Spinal cord (tissue), 10 donors: ENCODE data around the gene ADAMTS19. TPM values are rescaled to one million over a fixed set of nuclear protein-coding genes. Genes with fewer than 3 reads are reported as not detected.

ENCODE experiments used
- DNase-seq, 6 donors: peaks; one replicate each; pipeline versions ENCODE4 v3.0.0 to v3.0.0-alpha.2; 2013 to 2015; ENCODE audit warnings: low spot score in 6 of 6, low read depth in 4 of 6
- H3K27ac ChIP-seq: one replicate; pipeline ENCODE4 v1.5.1; 2013; ENCODE audit warnings: low read depth, low read length, control low read depth
- H3K27me3 ChIP-seq: one replicate; pipeline ENCODE4 v1.6.1; 2013; ENCODE audit warnings: low read length; ENCODE audit not compliant: control insufficient read depth, insufficient read depth
- H3K36me3 ChIP-seq: one replicate; pipeline ENCODE4 v1.6.1; 2013; ENCODE audit warnings: low read length; ENCODE audit not compliant: control insufficient read depth, insufficient read depth
- H3K4me1 ChIP-seq: one replicate; pipeline ENCODE4 v1.6.1; 2013; ENCODE audit warnings: low read length; ENCODE audit not compliant: control insufficient read depth, insufficient read depth
- H3K4me3 ChIP-seq: one replicate; pipeline ENCODE4 v1.5.1; 2013; ENCODE audit warnings: low read depth, low read length, control low read depth
- H3K9me3 ChIP-seq: one replicate; pipeline ENCODE4 v1.6.1; 2013; ENCODE audit warnings: low read length; ENCODE audit not compliant: control insufficient read depth, insufficient read depth
- WGBS: methylation state at CpG from one replicate; pipeline ENCODE4 v1.1.5; 2013; ENCODE audit warnings: missing lambda C conversion rate; ENCODE audit not compliant: insufficient coverage; 5-methylcytosine and 5-hydroxymethylcytosine counted together
- polyA plus RNA-seq, 2 donors: library from polyadenylated mRNA; unstranded; fragments of 120-200 nt; gene quantifications; one replicate each; pipeline ENCODE4 v1.2.1, GENCODE V29; 2013; ENCODE audit not compliant: insufficient read length in 2 of 2
- total RNA-seq, 2 donors: library from RNA; depleted of rRNA in 1 of 2; stranded (reverse); fragments of 120-200 nt in 1 of 2; fragments of >200 nt in 1 of 2; gene quantifications; one replicate each; pipeline versions ENCODE4 v1.2.3 to v1.2.4, GENCODE V29; 2013 to 2014
- donor health status: healthy.

The ADAMTS19 gene
- total and polyA plus RNA-seq, 4 donors, result 0.87 to 7.5 (median 2.2) TPM

- Histone ChIP-seq H3K36me3 (no peaks in the 10 kb centered on the region), H3K9me3 (no peaks in the 10 kb centered on the region), H3K4me1 (no peaks in the 10 kb centered on the region), H3K4me3 (no peak overlapping the region), H3K27me3 (no peaks in the 10 kb centered on the region), H3K27ac (no peak overlapping the region)
- no peak for DNase-seq
Observed at GRCh38 chr5:129696636-129697035, 236.5 kb downstream of the ADAMTS19 start.

DNA sequence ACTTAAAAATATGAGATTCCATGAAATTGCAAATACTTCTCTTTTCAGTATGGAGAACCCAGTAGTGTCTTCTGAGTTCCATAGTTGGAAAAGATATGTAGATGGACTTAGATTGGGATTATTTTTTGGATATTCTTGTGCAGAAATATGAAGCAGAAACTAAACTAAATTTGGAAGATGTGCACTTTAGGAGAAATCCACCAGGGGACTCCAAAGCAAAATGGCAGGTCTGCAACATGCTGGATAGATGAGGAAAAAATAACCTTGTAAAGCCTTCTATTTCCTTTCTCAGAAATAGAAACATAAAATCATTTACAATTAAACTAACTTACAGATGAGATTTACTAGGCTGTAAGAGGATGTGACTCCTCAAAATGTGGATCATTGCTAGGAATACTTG, 238.6 kb downstream of the ADAMTS19 start:
- no peak overlapping the region for H3K27ac ChIP-seq
- no peaks in the 10 kb centered on the region for H3K36me3 ChIP-seq
- H3K27me3 ChIP-seq, result no peaks in the 10 kb centered on the region
- H3K4me1 ChIP-seq, result no peaks in the 10 kb centered on the region
- no peak overlapping the region for H3K4me3 ChIP-seq
- no peak for DNase-seq
- H3K9me3 ChIP-seq, result no peaks in the 10 kb centered on the region

DNA sequence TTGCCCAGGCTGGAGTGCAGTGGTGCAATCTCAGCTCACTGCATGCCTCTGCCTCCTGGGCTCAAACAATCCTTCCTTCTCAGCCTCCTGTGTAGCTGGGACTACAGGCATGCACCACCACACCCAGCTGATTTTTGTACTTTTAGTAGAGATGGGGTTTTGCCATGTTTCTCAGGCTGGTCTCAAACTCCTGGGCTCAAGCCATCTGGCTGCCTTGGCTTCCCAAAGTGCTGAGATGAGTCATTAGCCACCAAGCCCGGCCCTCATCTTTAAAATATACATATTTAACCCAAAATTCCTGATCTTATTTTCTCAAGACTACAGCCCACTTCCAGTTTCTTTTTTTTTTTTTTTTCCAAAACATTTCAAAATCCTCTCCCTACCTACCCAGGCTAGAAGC, 256.1 kb downstream of the ADAMTS19 start:
- Histone ChIP-seq H3K9me3 (no peaks in the 10 kb centered on the region), H3K4me3 (no peak overlapping the region), H3K36me3 (no peaks in the 10 kb centered on the region), H3K27ac (no peak overlapping the region), H3K4me1 (no peaks in the 10 kb centered on the region), H3K27me3 (no peaks in the 10 kb centered on the region)
- WGBS, result 100% methylated on average over 1 of the region's 1 CpG
- no peak for DNase-seq

DNA sequence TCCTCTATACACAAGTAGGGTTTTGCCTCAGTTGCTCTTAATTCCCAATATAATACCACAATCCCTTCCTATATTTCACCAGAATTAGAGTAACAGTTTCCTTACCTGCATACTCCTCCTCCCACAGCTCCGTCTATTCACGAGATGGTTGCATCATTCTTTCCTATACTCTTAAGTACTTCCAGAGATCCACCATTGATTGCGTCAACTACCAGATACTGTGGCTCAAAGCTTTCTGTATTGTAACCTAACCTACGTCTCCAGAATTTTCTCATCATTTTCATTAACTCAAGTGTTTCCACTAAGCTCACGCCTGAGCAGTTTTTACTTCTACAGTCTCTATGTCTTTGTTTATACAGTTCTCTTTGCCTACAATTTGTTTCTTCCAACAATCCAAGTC, 256.6 kb downstream of the ADAMTS19 start:
- Histone ChIP-seq H3K27me3 (no peaks in the 10 kb centered on the region), H3K36me3 (no peaks in the 10 kb centered on the region), H3K4me1 (no peaks in the 10 kb centered on the region), H3K27ac (no peak overlapping the region), H3K4me3 (no peak overlapping the region), H3K9me3 (no peaks in the 10 kb centered on the region)
- no peak for DNase-seq
- WGBS, result 87% methylated on average over 5 of the region's 5 CpGs

GRCh38 chr5:129717751-129718310, 257.7 kb downstream of the ADAMTS19 start:
- peak overlapping the region; percentile 25 for H3K27ac ChIP-seq
- H3K9me3 ChIP-seq, result no peaks in the 10 kb centered on the region
- H3K36me3 ChIP-seq, result no peaks in the 10 kb centered on the region
- no peak overlapping the region for H3K4me3 ChIP-seq
- H3K4me1 ChIP-seq, result no peaks in the 10 kb centered on the region
- no peaks in the 10 kb centered on the region for H3K27me3 ChIP-seq
- DNase-seq, result peak in 1 of 6 donors; percentile 1

- Histone ChIP-seq H3K27me3 (no peaks in the 10 kb centered on the region), H3K4me3 (no peak overlapping the region), H3K4me1 (no peaks in the 10 kb centered on the region), H3K9me3 (no peaks in the 10 kb centered on the region), H3K27ac (no peak overlapping the region), H3K36me3 (no peaks in the 10 kb centered on the region)
- DNase-seq, result peak in 1 of 6 donors; percentile 82
- WGBS, result no CpG with 5 or more reads among the region's 1 CpG
Observed at GRCh38 chr5:129718471-129719090, 258.5 kb downstream of the ADAMTS19 start.

DNA sequence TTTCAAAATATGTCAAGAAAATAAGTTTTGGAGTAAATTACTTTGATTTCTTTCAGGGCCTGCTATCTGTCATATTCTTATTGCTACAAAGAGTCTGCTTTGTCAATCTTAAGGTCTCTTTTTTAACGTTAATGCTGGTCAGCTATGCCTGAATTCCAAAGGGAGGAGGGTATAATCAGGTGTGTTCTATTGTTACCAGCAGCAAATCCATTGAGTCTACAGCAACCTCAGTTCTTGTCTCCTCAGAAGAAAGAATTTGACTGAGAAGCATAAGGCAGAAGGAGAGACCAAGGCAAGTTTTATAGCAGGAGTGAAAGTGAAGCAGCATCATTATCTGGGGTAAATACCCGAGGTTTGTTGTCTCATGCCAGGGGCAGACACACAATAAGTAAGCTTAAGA, 264.1 kb downstream of the ADAMTS19 start:
- no peak for DNase-seq

DNA sequence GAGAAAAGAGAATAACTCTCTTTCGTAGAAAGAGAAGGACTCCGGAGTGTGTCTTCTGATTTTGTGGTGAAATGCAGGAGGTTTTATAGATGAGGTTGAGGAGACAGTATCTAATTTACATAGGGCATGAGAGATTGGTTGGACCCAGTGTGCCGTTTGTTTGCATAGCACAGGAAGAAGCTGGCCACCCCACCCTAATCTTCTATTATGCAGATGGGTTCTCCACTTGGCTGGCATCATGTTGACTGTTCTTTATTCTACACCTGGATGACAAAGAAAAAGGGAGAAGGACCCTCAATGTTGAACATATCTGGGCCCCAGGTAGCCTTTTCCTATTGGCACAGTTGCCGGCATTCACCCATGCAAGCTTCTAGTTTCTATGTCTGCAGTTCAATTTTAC, 264.5 kb downstream of the ADAMTS19 start:
- Histone ChIP-seq H3K9me3 (no peaks in the 10 kb centered on the region), H3K4me3 (no peak overlapping the region), H3K4me1 (no peaks in the 10 kb centered on the region), H3K27ac (no peak overlapping the region), H3K27me3 (no peaks in the 10 kb centered on the region), H3K36me3 (no peaks in the 10 kb centered on the region)
- DNase-seq, result no peak
- 80% methylated on average over 2 of the region's 4 CpGs for WGBS

More for the DNA sequence above, 264.1 kb downstream of the ADAMTS19 start:
- Histone ChIP-seq H3K4me3 (no peak overlapping the region), H3K36me3 (no peaks in the 10 kb centered on the region), H3K27ac (no peak overlapping the region), H3K4me1 (no peaks in the 10 kb centered on the region), H3K27me3 (no peaks in the 10 kb centered on the region), H3K9me3 (no peaks in the 10 kb centered on the region)
- 44% methylated on average over 1 of the region's 2 CpGs for WGBS

DNA sequence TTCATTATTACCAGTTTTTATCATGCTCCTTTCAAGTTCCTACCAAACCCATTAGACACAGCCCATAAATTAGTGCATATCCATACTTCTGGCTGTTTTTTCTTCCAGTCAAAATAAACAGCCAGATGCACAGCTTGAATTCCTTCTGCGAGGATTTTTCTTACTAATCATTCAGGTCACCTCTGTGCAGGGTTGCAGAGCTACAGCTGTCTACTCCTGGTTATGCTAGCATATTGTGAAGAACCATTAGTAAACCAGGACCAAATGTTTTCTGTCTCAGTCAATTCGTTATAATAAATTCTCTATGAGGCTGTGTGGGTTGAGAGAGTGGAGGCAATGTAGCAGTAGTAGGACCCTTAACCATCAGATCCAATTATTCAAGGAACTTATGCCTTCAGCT, 279.7 kb downstream of the ADAMTS19 start:
- H3K36me3 ChIP-seq, result no peaks in the 10 kb centered on the region
- no CpG with 5 or more reads among the region's 2 CpGs for WGBS
- DNase-seq, result peak in 1 of 6 donors; percentile 5
- no peak overlapping the region for H3K27ac ChIP-seq
- H3K9me3 ChIP-seq, result no peaks in the 10 kb centered on the region
- H3K27me3 ChIP-seq, result no peaks in the 10 kb centered on the region
- H3K4me3 ChIP-seq, result no peak overlapping the region
- no peaks in the 10 kb centered on the region for H3K4me1 ChIP-seq

GRCh38 chr5:129743541-129744187, 283.6 kb downstream of the ADAMTS19 start:
- no peaks in the 10 kb centered on the region for H3K36me3 ChIP-seq
- 80% methylated on average over 1 of the region's 2 CpGs for WGBS
- H3K4me1 ChIP-seq, result no peaks in the 10 kb centered on the region
- H3K4me3 ChIP-seq, result no peak overlapping the region
- no peak overlapping the region for H3K27ac ChIP-seq
- DNase-seq, result no peak
- no peaks in the 10 kb centered on the region for H3K9me3 ChIP-seq
- H3K27me3 ChIP-seq, result no peaks in the 10 kb centered on the region
